Trophoblast cell (in vitro differentiated cells and primary cell): ENCODE measurements around the gene PRKN.
"Not testable (repeated sequence)": the region's sequence is repeated elsewhere in the genome, so short reads cannot be mapped to it uniquely, and the experiment has no call there.

Experiments used
- DNase-seq, 2 donors: peaks; one replicate each; pipeline ENCODE4 v3.0.0-alpha.2; 2016
- H2AFZ ChIP-seq: 2 replicates; pipeline ENCODE4 v1.6.1; 2013; ENCODE audit warnings: low read length, moderate library complexity, mild to moderate bottlenecking; ENCODE audit not compliant: insufficient read depth, poor library complexity
- H2AK5ac ChIP-seq: 2 replicates; pipeline ENCODE4 v1.6.1; 2013; ENCODE audit warnings: mild to moderate bottlenecking, low read length
- H2BK120ac ChIP-seq: 2 replicates; pipeline ENCODE4 v1.6.1; 2013; ENCODE audit warnings: low read length, mild to moderate bottlenecking, moderate library complexity; ENCODE audit not compliant: insufficient read depth, poor library complexity
- H2BK12ac ChIP-seq: 2 replicates; pipeline ENCODE4 v1.6.1; 2013; ENCODE audit warnings: mild to moderate bottlenecking, low read length, moderate library complexity
- H2BK5ac ChIP-seq: 2 replicates; pipeline ENCODE4 v1.6.1; 2013; ENCODE audit warnings: low read length, low read depth, moderate library complexity, mild to moderate bottlenecking; ENCODE audit not compliant: poor library complexity
- H3K14ac ChIP-seq: 2 replicates; pipeline ENCODE4 v1.6.1; 2013; ENCODE audit warnings: mild to moderate bottlenecking, low read length
- H3K18ac ChIP-seq: 2 replicates; pipeline ENCODE4 v1.6.1; 2013; ENCODE audit warnings: mild to moderate bottlenecking, low read length
- H3K23ac ChIP-seq: 2 replicates; pipeline ENCODE4 v1.6.1; 2013; ENCODE audit warnings: low read length
- H3K27ac ChIP-seq: 2 replicates; pipeline ENCODE4 v1.5.1; 2013; ENCODE audit warnings: low read depth, mild to moderate bottlenecking, inconsistent platforms, low read length, moderate library complexity
- H3K27me3 ChIP-seq: 2 replicates; pipeline ENCODE4 v1.6.1; 2013; ENCODE audit warnings: inconsistent platforms, mild to moderate bottlenecking, low read length, moderate library complexity; ENCODE audit not compliant: insufficient read depth
- H3K36me3 ChIP-seq, 2 experiments: 1 replicate in 1 of 2; 2 replicates in 1 of 2; pipeline ENCODE4 v1.6.1; 2013; ENCODE audit warnings: low read length in 2 of 2, mild to moderate bottlenecking in 2 of 2, moderate library complexity in 1 of 2; ENCODE audit not compliant: insufficient read depth in 2 of 2, control insufficient read depth in 1 of 2
- H3K4ac ChIP-seq: 2 replicates; pipeline ENCODE4 v1.6.1; 2013; ENCODE audit warnings: low read depth, mild to moderate bottlenecking, low read length, moderate library complexity
- H3K4me1 ChIP-seq, 2 experiments: 1 replicate in 1 of 2; 2 replicates in 1 of 2; pipeline ENCODE4 v1.6.1; 2013; ENCODE audit warnings: low read length in 2 of 2, mild to moderate bottlenecking in 2 of 2, moderate library complexity in 1 of 2; ENCODE audit not compliant: insufficient read depth in 2 of 2, control insufficient read depth in 1 of 2
- H3K4me2 ChIP-seq: 2 replicates; pipeline ENCODE4 v1.6.1; 2013; ENCODE audit warnings: inconsistent platforms, mild to moderate bottlenecking, low read length, moderate library complexity
- H3K4me3 ChIP-seq: 2 replicates; pipeline ENCODE4 v1.5.1; 2013; ENCODE audit warnings: mild to moderate bottlenecking, low read depth, low read length, inconsistent platforms
- H3K79me1 ChIP-seq: one replicate; pipeline ENCODE4 v1.6.1; 2013; ENCODE audit warnings: low read length
- H3K79me2 ChIP-seq: 2 replicates; pipeline ENCODE4 v1.6.1; 2013; ENCODE audit warnings: low read length, mild to moderate bottlenecking; ENCODE audit not compliant: control insufficient read depth, insufficient read depth, poor library complexity
- H3K9ac ChIP-seq: 2 replicates; pipeline ENCODE4 v1.6.1; 2013; ENCODE audit warnings: mild to moderate bottlenecking, low read length
- H3K9me3 ChIP-seq: 2 replicates; pipeline ENCODE4 v1.6.1; 2013; ENCODE audit warnings: low read depth, mild to moderate bottlenecking, control low read depth, inconsistent platforms, low read length; ENCODE audit not compliant: insufficient read depth
- H4K12ac ChIP-seq: 2 replicates; pipeline ENCODE4 v1.6.1; 2013; ENCODE audit warnings: low read depth, mild to moderate bottlenecking, low read length, moderate library complexity
- H4K8ac ChIP-seq: 2 replicates; pipeline ENCODE4 v1.6.1; 2013; ENCODE audit warnings: low read depth, mild to moderate bottlenecking, low read length, moderate library complexity
- H4K91ac ChIP-seq: one replicate; pipeline ENCODE4 v1.6.1; 2013; ENCODE audit warnings: low read depth, mild to moderate bottlenecking, low read length, moderate library complexity
- WGBS: extraction: QIAGEN DNeasy Blood & Tissue Kit; methylation state at CpG from one replicate; pipeline ENCODE4 v1.1.7; 2013; ENCODE audit warnings: missing lambda C conversion rate; ENCODE audit not compliant: insufficient read length, insufficient coverage; ENCODE audit errors: extremely low coverage; 5-methylcytosine and 5-hydroxymethylcytosine counted together

Gene PRKN

DNA sequence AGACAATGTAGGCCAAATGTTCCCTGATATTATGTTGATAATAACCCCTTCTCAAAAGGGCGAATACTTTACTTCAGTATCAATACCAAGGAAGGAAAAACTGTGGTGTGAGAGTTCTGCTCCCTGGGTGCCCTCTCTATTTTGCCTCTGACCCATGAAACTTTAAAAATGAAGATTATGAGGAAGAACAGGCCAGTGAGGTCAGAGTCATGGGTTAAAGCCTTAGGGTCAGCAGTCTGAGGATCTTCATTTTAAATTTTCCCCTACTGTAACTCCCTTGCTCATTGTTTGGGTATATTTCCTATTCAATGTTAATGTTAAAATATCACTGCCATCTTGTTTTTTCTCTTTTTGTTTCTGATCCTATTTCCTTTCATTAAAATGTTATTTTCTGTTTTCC lies 47.9 kb downstream of the PRKN start:
- H3K27me3 ChIP-seq = no peaks in the 10 kb centered on the region
- no peak overlapping the region for H2BK120ac ChIP-seq
- H3K9me3 ChIP-seq = no peaks in the 10 kb centered on the region
- H2BK12ac ChIP-seq = no peak overlapping the region
- no peak overlapping the region for H3K18ac ChIP-seq
- H2AK5ac ChIP-seq = no peak overlapping the region
- H3K4ac ChIP-seq = no peak overlapping the region
- H3K79me1 ChIP-seq = no peaks in the 10 kb centered on the region
- no peak overlapping the region for H3K4me3 ChIP-seq
- H4K12ac ChIP-seq = no peak overlapping the region
- H3K9ac ChIP-seq = no peak overlapping the region
- H2AFZ ChIP-seq = no peak overlapping the region
- no peaks in the 10 kb centered on the region for H3K4me1 ChIP-seq
- H2BK5ac ChIP-seq = no peak overlapping the region
- DNase-seq = no peak
- WGBS = no CpG with 5 or more reads among the region's 1 CpG
- H3K79me2 ChIP-seq = no peaks in the 10 kb centered on the region
- H3K36me3 ChIP-seq = no peaks in the 10 kb centered on the region
- H3K27ac ChIP-seq = no peak overlapping the region
- H3K23ac ChIP-seq = no peak overlapping the region
- no peak overlapping the region for H4K8ac ChIP-seq
- no peak overlapping the region for H3K14ac ChIP-seq
- no peak overlapping the region for H4K91ac ChIP-seq
- no peak overlapping the region for H3K4me2 ChIP-seq

DNA sequence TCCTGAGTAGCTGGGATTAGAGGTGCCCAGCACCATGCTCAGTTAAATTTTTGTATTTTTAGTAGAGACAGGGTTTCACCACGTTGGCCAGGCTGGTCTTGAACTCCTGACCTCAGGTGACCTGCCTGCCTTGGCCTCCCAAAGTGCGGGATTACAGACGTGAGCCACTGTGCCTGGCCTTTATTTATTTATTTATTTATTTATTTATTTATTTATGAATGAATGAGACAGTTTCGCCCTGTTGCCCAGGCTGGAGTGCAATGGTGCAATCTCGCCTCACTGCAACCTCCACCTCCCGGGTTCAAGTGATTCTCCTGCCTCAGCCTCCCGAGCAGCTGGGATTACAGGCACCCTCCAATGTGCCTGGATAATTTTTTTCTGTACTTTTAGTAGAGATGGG lies 48.7 kb downstream of the PRKN start:
- not testable (repeated sequence) for H3K27ac ChIP-seq, H3K36me3 ChIP-seq, H3K14ac ChIP-seq, H4K12ac ChIP-seq, H2AFZ ChIP-seq, H3K4me1 ChIP-seq, H3K79me1 ChIP-seq, H3K23ac ChIP-seq, H3K4me2 ChIP-seq, H3K4ac ChIP-seq, H3K18ac ChIP-seq, H4K8ac ChIP-seq, H2BK120ac ChIP-seq, H3K79me2 ChIP-seq, DNase-seq, H2BK5ac ChIP-seq, H4K91ac ChIP-seq, H3K27me3 ChIP-seq, H3K9me3 ChIP-seq, H2AK5ac ChIP-seq, H2BK12ac ChIP-seq, H3K4me3 ChIP-seq, H3K9ac ChIP-seq
- no CpG with 5 or more reads among the region's 7 CpGs for WGBS

DNA sequence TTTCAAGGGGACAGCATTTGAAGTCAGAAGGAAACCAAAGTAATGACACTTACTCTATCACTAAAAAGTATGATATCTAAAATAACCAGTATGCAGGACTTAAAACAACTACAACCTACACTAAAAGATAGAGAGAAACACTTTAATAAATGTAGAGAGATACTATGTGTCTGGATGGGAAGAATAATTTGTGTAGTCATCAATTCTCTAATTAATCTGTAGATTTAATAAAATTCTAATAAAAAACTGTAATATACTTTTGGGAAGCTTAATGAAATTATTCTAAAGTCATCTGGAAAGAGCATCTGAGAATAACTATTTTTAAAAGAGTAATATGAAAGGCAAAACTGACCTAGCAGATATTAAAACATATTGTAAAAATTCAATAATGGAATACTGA lies 52.1 kb downstream of the PRKN start:
- H2BK5ac ChIP-seq = no peak overlapping the region
- no peak overlapping the region for H3K4ac ChIP-seq
- no peaks in the 10 kb centered on the region for H3K9me3 ChIP-seq
- H3K4me1 ChIP-seq = no peaks in the 10 kb centered on the region
- no peak overlapping the region for H3K4me3 ChIP-seq
- H3K18ac ChIP-seq = no peak overlapping the region
- no peak overlapping the region for H3K9ac ChIP-seq
- H2BK12ac ChIP-seq = no peak overlapping the region
- no peak overlapping the region for H4K12ac ChIP-seq
- DNase-seq = no peak
- no peak overlapping the region for H2BK120ac ChIP-seq
- no peaks in the 10 kb centered on the region for H3K27me3 ChIP-seq
- H3K4me2 ChIP-seq = no peak overlapping the region
- no peaks in the 10 kb centered on the region for H3K36me3 ChIP-seq
- H2AK5ac ChIP-seq = no peak overlapping the region
- no peak overlapping the region for H3K27ac ChIP-seq
- H2AFZ ChIP-seq = no peak overlapping the region
- H3K79me1 ChIP-seq = no peaks in the 10 kb centered on the region
- H3K14ac ChIP-seq = no peak overlapping the region
- no peak overlapping the region for H4K91ac ChIP-seq
- no peaks in the 10 kb centered on the region for H3K79me2 ChIP-seq
- H3K23ac ChIP-seq = no peak overlapping the region
- H4K8ac ChIP-seq = no peak overlapping the region

DNA sequence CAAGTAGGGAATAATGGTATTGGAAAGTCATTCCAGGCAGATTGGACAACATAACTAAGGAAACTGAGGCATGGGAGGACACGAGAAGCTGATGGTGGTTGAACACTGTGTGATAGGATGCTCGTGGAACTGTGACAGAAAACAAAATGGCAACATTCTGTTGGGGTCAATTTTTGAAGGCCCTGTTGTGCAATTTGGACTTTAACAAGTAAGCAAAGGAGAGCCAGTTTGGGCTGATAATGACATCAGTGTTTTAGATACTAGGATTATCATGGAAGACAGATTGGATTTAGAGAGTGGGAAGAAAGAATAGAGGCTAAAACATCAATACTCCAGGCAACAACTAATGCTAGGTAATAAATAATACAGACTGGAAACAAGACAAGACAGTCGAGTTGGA lies 53.1 kb downstream of the PRKN start:
- Histone ChIP-seq H3K79me2 (no peaks in the 10 kb centered on the region), H3K23ac (no peak overlapping the region), H3K9ac (no peak overlapping the region), H4K91ac (no peak overlapping the region), H3K4me3 (no peak overlapping the region), H3K4me2 (no peak overlapping the region), H3K27ac (no peak overlapping the region), H3K14ac (no peak overlapping the region), H2AK5ac (no peak overlapping the region), H4K8ac (no peak overlapping the region), H3K27me3 (no peaks in the 10 kb centered on the region), H3K79me1 (no peaks in the 10 kb centered on the region), H2BK5ac (no peak overlapping the region), H4K12ac (no peak overlapping the region), H3K4me1 (no peaks in the 10 kb centered on the region), H3K36me3 (no peaks in the 10 kb centered on the region), H3K4ac (no peak overlapping the region), H2AFZ (no peak overlapping the region), H2BK12ac (no peak overlapping the region), H3K9me3 (no peaks in the 10 kb centered on the region), H3K18ac (no peak overlapping the region), H2BK120ac (no peak overlapping the region)
- DNase-seq = no peak
- WGBS = no CpG with 5 or more reads among the region's 3 CpGs
